ENCODE results near the gene PIGM. TPM values are rescaled to one million over a fixed set of nuclear protein-coding genes. Genes with fewer than 3 reads are reported as not detected.

Gene PIGM
- 3.1 and 4.0 TPM in 2 replicates for total RNA-seq

DNA sequence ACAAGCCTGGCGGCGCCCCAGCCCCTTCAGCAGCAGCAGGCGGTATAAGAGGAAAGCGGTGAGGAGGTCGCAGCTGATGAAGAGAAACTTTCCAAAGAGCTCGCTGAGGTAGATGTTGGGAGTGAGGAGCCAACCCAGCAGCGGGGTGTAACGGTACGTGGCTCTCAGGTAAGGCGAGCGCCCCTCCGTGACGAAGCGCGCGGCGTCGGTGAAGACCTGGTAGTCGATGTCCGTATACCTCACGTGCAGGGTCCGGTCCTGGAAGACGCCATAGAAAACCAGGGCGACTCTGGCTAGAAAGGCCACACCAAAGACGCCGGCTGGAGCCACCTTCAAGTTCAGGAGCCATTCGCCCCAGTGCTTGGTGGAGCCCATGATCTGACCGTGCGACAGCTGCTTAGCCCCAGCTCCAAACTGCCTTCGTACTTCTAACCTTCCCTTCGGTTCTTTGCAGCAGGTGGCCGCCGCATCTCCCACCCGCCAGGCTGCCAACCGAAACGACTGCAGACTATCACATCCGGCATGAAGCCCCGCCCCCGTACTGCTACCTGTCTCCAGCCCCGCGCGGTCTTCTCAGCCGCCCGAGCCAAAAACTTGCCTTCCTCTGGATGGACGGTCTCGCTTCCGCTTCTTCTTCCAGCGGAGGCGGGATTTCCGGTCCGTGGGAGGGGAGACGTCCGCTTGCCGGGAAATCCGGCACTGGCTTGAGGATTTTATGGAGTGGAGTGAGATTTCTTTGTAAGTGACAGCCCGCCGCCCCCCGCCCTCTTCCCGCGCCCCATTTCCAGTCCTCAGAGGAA is at the start of gene PIGM:
TSS of gene PIGM (minus strand) at position 626 of the 800 bp plus-strand sequence. CDS start at position 375, 251 bp downstream.

DNA sequence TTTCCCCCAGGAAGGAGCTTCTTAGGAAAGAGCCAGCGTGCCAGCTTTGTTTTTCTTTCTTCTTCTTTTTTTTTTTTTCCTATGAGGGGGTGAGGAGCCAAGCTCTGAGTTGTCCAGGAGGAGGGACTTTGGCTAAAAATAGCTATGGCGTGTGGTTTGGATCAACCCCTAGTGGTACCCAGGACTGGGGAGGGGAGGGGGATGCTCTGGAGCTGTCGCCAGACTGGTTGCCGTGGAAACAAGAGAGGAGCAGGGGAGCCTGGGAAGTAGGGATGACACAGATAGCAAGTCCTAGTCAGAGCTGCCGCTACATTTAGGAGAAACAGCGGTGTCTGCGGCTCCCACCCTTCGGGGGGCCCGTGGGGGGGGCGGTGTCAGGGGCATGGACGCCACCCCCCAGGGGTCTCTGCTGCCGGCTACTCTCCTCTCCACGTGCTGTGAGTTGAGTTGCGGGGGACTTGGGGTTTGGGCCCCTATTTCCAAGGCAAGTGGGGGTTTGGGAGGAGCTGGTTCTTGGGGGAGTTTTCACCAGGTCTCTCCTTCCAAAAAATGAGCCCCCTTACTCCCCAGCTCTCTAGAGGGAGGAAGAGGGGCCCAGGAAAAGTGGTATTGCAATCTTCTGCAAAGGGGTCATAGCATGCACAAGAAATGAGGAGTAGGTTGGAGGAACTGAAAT is 49.6 kb upstream of the PIGM start, which contains the start of gene KCNJ9:
TSS of gene KCNJ9 (plus strand) at position 278 of the 676 bp plus-strand sequence. CDS start 2,493 bp downstream, outside the sequence.

DNA sequence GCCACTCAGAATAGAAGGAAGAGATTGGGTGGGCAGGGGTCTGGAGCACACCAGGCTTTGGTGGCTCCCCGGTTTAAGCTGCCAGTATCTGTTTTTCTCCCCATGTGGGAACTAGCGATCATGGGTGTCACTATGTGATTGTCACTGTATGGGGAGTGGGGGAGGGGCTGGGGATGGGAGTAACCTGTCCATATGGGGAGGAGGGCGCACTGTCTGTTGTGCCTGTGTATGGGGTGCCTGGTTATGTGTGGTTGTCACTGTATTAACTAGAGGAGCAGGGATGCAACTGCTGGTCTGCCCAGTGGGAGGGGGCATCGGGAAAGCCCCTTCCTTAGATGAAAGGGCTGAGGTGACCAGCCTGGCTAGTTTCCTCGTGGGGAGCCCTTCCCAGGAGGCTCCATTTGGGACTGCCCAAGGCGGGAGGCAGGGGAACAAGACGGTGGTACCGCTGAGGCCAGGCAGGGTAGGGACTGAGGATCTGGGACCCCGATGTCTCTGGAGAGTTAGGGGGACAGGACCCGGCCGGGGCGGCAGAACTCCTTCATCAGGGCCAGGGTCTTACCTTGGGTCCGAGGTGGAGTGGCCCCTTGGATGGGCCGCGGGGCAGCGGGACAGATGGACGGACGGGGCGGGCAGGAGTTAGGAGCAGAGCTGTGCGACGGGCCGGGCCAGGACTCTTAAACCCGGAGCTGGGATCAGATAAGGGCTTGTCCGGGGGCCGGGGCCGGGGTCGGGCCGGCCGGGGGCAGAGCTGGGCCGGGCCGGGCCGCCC is 37.9 kb upstream of the PIGM start, which contains the start of gene KCNJ10:
TSS of gene KCNJ10 (minus strand) at position 701 of the 772 bp plus-strand sequence. CDS start 27,628 bp downstream, outside the sequence.

Other genes starting within 250 kb of the PIGM start
- gene FCRL6, start 229.6 kb downstream of the PIGM start, total RNA-seq = not detected in 2 replicates
- gene SLAMF8, start 205.1 kb downstream of the PIGM start, total RNA-seq = 0.11 TPM in 1 of 2 replicates, not detected in the other
- 0.12 TPM in 1 of 2 replicates, not detected in the other for gene VSIG8, start 169.3 kb downstream of the PIGM start, total RNA-seq
- gene CFAP45, start 131.8 kb downstream of the PIGM start, total RNA-seq = 0.62 and 1.1 TPM in 2 replicates
- gene TAGLN2, start 106.5 kb downstream of the PIGM start, total RNA-seq = 187 and 331 TPM in 2 replicates
- gene IGSF9, start 86.4 kb downstream of the PIGM start, total RNA-seq = under 0.01 TPM in 1 of 2 replicates, not detected in the other
- gene SLAMF9, start 77.8 kb downstream of the PIGM start, total RNA-seq = not detected in 2 replicates
- gene KCNJ10, start 38.2 kb upstream of the PIGM start, total RNA-seq = under 0.01 TPM in 1 of 2 replicates, not detected in the other
- gene KCNJ9, start 49.5 kb upstream of the PIGM start, total RNA-seq = not detected in 2 replicates
- gene IGSF8, start 66.6 kb upstream of the PIGM start, total RNA-seq = 12.3 and 32.0 TPM in 2 replicates
- gene ATP1A2, start 83.8 kb upstream of the PIGM start, total RNA-seq = 0.37 TPM in 1 of 2 replicates, not detected in the other
- gene ATP1A4, start 119.6 kb upstream of the PIGM start, total RNA-seq = not detected in 2 replicates
- gene CASQ1, start 158.6 kb upstream of the PIGM start, total RNA-seq = 0.25 TPM in 1 of 2 replicates, not detected in the other
- 69.9 and 81.6 TPM in 2 replicates for gene PEA15, start 173.4 kb upstream of the PIGM start, total RNA-seq
- gene DCAF8, start 230.6 kb upstream of the PIGM start, total RNA-seq = 76.9 and 87.0 TPM in 2 replicates

Data from uterine smooth muscle cell (primary cell).